Effector CD4-positive, alpha-beta T cell (primary cell): ENCODE data around the gene GPR17.
A peak's percentile ranks its signal among the peaks of the same experiment; 100 is the strongest.

ENCODE experiments used
- DNase-seq: peaks from one replicate; pipeline ENCODE4 v3.0.0-alpha.2; 2020

Gene GPR17

GRCh38 chr2:127630096-127630863, 15.7 kb upstream of the GPR17 start:
- DNase-seq: no peak

GRCh38 chr2:127630864-127631540, 15.0 kb upstream of the GPR17 start:
- no peak for DNase-seq

- DNase-seq: no peak
These were observed 14.4 kb upstream of the GPR17 start for GRCh38 chr2:127631541-127631996.

- DNase-seq: no peak
These were observed 13.9 kb upstream of the GPR17 start for GRCh38 chr2:127631997-127632581.

DNA sequence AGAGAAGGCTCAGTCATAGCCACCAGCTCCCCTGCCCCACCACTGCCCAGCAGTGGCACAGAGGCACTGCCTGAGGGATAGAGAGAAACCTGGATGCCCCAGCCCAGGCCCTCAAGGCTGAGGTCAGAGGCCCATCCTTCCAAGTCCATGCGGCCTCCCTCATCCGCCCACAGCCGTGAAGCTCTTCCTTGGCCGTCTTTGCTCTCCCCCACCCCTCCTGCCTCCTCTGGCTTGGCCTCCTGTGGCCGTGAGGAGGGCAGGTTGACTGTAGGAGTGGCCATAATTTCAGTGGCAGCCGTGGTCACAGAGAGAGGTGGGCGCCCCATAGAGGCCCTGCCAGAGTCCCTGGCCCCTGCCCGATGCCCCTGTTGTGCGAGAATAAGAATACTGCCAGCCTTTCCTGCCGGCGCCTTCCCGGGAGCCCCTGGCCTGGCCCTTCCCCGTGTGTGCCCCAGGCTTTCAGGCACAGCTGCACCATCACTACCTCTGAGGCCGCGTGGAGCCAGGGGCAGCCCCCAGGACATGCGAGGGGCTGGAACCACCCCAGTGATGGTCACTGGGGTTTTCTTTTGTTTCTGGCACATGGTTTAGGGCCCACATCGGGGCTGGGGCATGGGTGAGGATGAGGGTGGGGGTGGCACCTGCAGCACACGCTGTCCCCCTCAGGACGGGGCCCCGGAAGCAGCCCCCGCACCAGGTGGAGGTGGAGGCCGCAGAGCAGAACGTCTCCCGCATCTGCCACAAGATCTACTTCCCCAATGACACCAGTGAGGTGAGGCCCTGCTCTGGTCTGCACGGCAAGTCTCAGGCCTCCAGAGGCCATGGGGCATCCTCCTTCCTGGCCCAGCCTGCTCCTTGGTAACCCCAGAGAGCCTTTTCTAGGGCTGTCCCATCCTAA, 13.1 kb upstream of the GPR17 start:
- no peak for DNase-seq

- no peak for DNase-seq
These were observed 12.3 kb upstream of the GPR17 start for GRCh38 chr2:127633556-127634065.

- DNase-seq: no peak
These were observed 11.8 kb upstream of the GPR17 start for GRCh38 chr2:127634066-127634617.

DNA sequence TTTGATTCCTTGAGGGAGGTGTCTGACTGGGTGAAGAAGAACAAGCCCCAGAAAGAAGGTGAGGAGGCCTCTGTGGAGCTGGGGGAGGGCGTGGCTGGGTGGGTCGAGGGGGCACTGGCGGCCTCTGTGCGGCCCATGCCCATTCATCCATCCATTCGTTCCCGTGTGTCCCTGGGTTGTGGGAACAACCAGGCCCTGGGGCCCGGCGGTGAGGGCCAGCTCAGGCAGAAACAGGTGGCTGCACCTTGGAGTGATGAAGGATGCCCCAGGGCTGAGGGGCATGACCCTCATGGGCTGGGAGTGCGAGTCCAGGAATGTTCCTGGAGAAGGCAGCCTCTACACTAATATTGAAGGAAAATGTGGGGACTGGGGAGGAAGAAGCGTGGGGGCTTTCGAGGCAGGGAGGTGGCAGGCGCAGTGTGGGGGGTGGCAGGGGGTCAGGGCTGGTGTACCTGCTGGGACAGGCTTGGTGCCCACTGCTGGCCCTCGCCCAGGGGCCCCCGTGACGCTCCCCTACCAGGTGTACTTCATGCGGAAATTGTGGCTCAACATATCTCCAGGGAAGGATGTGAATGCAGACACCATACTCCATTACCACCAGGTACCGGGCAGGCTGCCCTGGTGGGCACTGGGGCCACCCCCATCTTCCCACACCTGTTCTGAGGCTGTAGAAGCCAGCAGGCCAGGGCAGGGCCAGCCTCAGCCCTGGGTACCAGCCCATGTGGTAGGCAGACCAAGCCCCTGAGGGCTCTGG, 11.2 kb upstream of the GPR17 start:
- no peak for DNase-seq

DNA sequence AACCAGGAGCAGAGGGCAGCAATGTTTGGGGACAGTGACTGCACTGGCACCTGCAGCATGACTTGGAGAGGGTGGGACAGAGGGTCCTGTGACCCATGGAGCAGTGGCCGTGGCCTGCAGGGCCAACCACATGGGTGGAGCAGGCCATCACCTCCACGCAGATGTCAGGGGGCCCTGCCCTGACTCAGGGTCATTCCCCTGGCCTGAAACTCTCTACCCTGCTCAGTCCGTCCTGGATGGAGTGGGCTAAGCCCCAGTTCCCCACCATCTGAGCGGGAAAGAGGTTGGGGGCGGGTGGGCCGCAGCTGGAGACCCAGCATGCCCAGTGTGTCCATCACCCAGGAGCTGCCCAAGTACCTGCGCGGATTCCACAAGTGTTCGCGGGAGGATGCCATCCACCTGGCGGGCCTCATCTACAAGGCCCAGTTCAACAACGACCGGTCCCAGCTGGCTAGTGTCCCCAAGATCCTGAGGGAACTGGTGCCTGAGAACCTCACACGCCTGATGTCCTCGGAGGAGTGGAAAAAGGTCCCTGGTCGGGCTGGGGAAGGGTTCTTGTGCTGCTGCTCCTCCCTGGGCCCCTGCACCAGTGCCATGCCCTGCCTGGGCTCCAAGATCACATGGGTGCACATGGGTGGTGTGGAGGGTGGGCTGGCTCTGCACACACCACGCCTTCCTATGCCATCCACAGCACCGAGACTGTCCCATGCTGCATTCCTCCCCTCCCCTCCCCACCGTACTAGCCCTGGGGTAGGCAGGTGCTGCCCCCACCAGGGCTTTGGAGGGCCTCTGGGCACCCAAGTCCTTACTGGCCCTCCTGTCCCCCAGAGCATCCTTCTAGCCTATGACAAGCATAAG, 10.3 kb upstream of the GPR17 start:
- no peak for DNase-seq

- DNase-seq: no peak
These were observed 9.4 kb upstream of the GPR17 start for GRCh38 chr2:127636248-127637235.

DNA sequence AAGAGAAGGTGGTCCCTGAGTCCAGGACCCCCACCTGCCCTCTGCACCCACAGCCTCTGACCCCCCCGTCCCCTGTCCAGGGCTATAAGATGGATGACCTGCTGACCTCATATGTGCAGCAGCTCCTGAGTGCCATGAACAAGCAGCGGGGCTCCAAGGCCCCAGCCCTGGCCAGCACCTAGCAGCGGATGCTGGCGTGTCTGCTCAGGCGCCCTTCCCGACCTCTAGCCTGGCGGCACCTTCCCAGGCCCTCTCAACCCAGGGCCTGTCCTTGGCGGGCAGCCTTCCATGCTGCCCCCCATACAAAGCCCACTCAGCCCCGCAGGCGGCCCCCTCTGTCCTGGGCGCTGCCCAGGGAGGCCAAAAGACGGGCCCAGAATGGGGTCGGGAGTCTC, 8.7 kb upstream of the GPR17 start:
- no peak for DNase-seq

GRCh38 chr2:127637725-127638252, 8.2 kb upstream of the GPR17 start:
- DNase-seq: no peak

- no peak for DNase-seq
These were observed 7.4 kb upstream of the GPR17 start for GRCh38 chr2:127638361-127639110.

DNA sequence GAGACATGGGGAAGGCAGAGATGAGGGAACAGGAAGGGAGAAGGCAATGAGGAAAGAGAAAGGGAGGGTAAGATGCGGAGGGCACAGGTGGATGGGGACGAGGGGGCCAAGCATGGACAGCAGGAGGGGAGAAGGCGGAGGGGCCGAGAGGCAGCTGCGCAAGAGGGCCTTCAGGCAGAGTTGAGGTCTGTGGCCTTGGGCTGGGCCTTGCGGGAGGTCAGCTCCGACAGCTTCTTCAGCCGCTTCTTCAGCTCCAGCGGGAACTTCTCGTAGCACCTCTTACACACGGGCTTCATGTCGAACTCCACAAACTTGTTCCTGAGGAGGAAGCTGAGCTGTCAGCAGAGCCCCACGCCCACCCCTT, 6.9 kb upstream of the GPR17 start:
- no peak for DNase-seq

GRCh38 chr2:127640082-127641072, 5.6 kb upstream of the GPR17 start:
- DNase-seq: peak; percentile 19

DNA sequence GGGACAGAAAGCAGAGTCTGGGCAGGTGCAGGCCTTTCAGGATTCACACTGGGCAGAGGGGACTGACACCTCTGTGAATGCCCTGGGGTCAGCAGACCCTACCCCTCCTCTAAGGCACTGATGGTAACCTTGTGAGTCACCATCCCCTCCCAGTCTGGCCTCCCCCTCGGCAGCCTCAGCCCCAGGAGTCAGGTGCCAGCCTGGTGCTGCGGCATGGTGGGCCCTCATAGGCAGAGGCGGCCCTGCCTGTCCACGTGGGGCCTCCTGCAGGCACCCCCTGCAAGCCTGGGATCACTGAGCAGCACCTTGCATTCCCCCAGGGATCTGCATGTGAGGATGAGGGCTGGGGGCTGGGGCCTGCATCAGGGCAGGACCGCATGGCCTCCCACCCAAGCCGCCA, 4.8 kb upstream of the GPR17 start:
- no peak for DNase-seq
